PC-9 (cell line): Measurements from ENCODE around the gene SART3. TPM values are rescaled to one million over a fixed set of nuclear protein-coding genes. Genes with fewer than 3 reads are reported as not detected.

ENCODE experiments used
- BruUV-seq: library from RNA; stranded (reverse); fragments of 400-500 nt; replicated peaks from 2 replicates; lab custom pipeline; 2021; lab: Mats Ljungman, UMichigan
- CTCF ChIA-PET: fragments of 300-600 bp; sonication (Branson Sonifier 250); formaldehyde crosslinking; loops from one replicate; lab custom pipeline; 2022; ENCODE audit warnings: antibody characterized with exemption; lab: Charles Lee
- POLR2A ChIA-PET: fragments of 300-600 bp; sonication (Branson Sonifier 250); formaldehyde crosslinking; loops from one replicate; lab custom pipeline; 2022; ENCODE audit warnings: antibody characterized with exemption; ENCODE audit not compliant: unreplicated experiment; lab: Charles Lee
- DNase-seq, 2 experiments: peaks; one replicate each; pipeline versions ENCODE4 v3.0.0 to v3.0.0-alpha.2; 2015 to 2022; ENCODE audit warnings: mixed read lengths in 1 of 2
- H2AFZ ChIP-seq: fragments of 200-600 bp; sonication (generic); 2 replicates; pipeline ENCODE4 v1.8.1; 2017; ENCODE audit warnings: antibody characterized with exemption
- H3F3A ChIP-seq: fragments of 200-600 bp; sonication (generic); 2 replicates; pipeline ENCODE4 v1.8.1; 2017; ENCODE audit warnings: antibody characterized with exemption, mild to moderate bottlenecking, low read depth; ENCODE audit not compliant: insufficient read depth
- H3K27ac ChIP-seq: fragments of 200-600 bp; sonication (generic); 2 replicates; pipeline ENCODE4 v1.6.1; 2016; ENCODE audit warnings: mixed run types
- H3K27me3 ChIP-seq: fragments of 200-600 bp; sonication (generic); 2 replicates; pipeline ENCODE4 v1.6.1; 2016; ENCODE audit warnings: low read depth, mixed run types; ENCODE audit not compliant: insufficient read depth
- H3K36me3 ChIP-seq: fragments of 200-600 bp; sonication (generic); 2 replicates; pipeline ENCODE4 v1.6.1; 2016; ENCODE audit warnings: low read depth, mixed run types
- H3K4me1 ChIP-seq: fragments of 200-600 bp; sonication (generic); replicated peaks from 2 replicates; pipeline ENCODE4 v1.6.1; 2016; ENCODE audit warnings: mixed run types; ENCODE audit not compliant: insufficient read depth
- H3K4me2 ChIP-seq: fragments of 200-600 bp; sonication (generic); 2 replicates; pipeline ENCODE4 v1.6.1; 2017; ENCODE audit warnings: mixed run types
- H3K4me3 ChIP-seq: fragments of 200-600 bp; sonication (generic); 2 replicates; pipeline ENCODE4 v1.6.1; 2016; ENCODE audit warnings: mixed run types
- H3K79me2 ChIP-seq: fragments of 200-600 bp; sonication (generic); 2 replicates; pipeline ENCODE4 v1.6.1; 2017; ENCODE audit warnings: low read depth, mixed run types
- H3K9me2 ChIP-seq: fragments of 200-600 bp; sonication (generic); 2 replicates; pipeline ENCODE4 v1.8.1; 2017; ENCODE audit warnings: mild to moderate bottlenecking; ENCODE audit not compliant: insufficient read depth
- H3K9me3 ChIP-seq: fragments of 200-600 bp; sonication (generic); 2 replicates; pipeline ENCODE4 v1.8.1; 2016; ENCODE audit warnings: low read depth; ENCODE audit not compliant: insufficient read depth
- H4K20me1 ChIP-seq: fragments of 200-600 bp; sonication (generic); 2 replicates; pipeline ENCODE4 v1.8.1; 2017; ENCODE audit not compliant: insufficient read depth
- EZH2 ChIP-seq: fragments of 200-600 bp; sonication (generic); IDR thresholded peaks from 2 replicates; pipeline ENCODE4 v1.8.0; 2017; ENCODE audit warnings: antibody characterized with exemption, low read depth
- intact Hi-C: fragments of 100-400 bp; cut with micrococcal nuclease; formaldehyde crosslinking; loops from one replicate; pipeline ENCODE4 v1.10.0; 2022; ENCODE audit not compliant: unreplicated experiment
- total RNA-seq: library from RNA; stranded (reverse); gene quantifications from 2 replicates; pipeline ENCODE4 v1.2.3, GENCODE V29; 2021
- TF ChIP-seq, protein P1 (sequence below): fragments of 200-600 bp; sonication (generic); conservative IDR thresholded peaks from 2 replicates; pipeline ENCODE4 v1.6.1; 2017; ENCODE audit warnings: mixed run types, antibody characterized with exemption, mild to moderate bottlenecking, moderate library complexity

The SART3 gene
- total RNA-seq, 1 experiment from 2014 or later: 49.3 TPM

DNA sequence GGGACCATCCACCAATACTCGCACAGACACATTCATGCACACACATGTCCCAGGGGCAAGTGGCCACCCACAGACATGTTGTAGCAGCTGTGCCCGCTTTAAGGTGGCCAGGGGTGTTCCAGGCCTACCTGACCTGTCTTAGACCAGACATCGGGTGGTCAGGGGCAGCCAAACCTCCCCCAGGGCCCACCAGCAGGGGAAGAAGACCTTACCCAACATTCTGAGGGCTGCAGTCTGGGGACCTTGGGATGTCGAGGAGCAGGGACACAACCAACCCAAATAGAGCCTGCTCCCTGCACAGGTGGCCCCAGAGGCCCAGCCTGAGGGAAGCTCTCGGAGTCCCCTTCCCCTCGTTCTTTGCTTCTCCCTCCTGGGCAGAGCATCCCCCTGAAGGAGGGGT, 38.6 kb upstream of the SART3 start:
- no peaks in the 10 kb centered on the region for H3K36me3 ChIP-seq
- ChIA-PET POLR2A (no interaction called here), CTCF (no interaction called here)
- H3K4me3 ChIP-seq: no peak overlapping the region
- H2AFZ ChIP-seq: no peak overlapping the region
- no peaks in the 10 kb centered on the region for H4K20me1 ChIP-seq
- intact Hi-C loops: no loop called here
- H3K9me3 ChIP-seq: no peaks in the 10 kb centered on the region
- H3F3A ChIP-seq: no peaks in the 10 kb centered on the region
- no peaks in the 10 kb centered on the region for H3K79me2 ChIP-seq
- TF ChIP-seq, protein P1, sequence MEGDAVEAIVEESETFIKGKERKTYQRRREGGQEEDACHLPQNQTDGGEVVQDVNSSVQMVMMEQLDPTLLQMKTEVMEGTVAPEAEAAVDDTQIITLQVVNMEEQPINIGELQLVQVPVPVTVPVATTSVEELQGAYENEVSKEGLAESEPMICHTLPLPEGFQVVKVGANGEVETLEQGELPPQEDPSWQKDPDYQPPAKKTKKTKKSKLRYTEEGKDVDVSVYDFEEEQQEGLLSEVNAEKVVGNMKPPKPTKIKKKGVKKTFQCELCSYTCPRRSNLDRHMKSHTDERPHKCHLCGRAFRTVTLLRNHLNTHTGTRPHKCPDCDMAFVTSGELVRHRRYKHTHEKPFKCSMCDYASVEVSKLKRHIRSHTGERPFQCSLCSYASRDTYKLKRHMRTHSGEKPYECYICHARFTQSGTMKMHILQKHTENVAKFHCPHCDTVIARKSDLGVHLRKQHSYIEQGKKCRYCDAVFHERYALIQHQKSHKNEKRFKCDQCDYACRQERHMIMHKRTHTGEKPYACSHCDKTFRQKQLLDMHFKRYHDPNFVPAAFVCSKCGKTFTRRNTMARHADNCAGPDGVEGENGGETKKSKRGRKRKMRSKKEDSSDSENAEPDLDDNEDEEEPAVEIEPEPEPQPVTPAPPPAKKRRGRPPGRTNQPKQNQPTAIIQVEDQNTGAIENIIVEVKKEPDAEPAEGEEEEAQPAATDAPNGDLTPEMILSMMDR: no peak
- TF ChIP-seq EZH2: no peak
- no peak overlapping the region for H3K4me2 ChIP-seq
- no peak for DNase-seq
- H3K4me1 ChIP-seq: no peaks in the 10 kb centered on the region
- no peaks in the 10 kb centered on the region for H3K9me2 ChIP-seq
- BruUV-seq: no TSS peak
- H3K27me3 ChIP-seq: no peaks in the 10 kb centered on the region
- H3K27ac ChIP-seq: no peak overlapping the region

DNA sequence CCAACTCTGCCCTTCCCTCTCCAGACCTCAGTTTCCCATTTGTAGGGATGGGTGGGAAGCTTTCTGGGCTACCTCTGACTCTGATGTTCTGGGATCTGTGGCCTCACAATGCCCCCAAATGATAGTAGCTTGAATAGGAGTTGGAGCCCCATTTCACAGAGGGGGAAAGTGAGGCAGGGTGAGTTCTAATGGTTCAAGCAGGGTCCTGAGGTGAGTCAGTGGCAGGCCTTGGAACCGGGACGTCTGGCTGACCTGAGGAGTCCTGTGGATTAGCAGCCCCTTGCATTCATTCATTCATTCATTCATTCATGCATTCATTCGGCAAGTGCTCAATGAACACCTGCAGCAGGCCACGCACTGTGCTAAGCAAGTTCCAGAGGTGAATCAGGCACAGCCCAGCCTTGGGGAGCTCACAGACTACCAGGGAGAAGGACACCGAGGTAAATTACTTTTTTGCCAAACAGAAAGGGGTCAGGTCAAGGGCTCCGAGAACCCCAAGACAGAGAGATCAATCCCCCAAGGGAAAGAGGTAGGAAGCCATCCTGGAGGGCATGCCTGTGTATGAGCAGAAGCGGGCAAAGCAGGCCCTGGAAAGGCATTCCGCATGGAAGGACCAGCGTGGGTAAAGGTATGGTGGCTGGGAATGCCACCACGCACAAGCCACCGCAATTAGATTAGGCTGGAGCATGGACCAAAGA, 37.7 kb upstream of the SART3 start:
- POLR2A ChIA-PET: no interaction called here

GRCh38 chr12:108597559-108598471, 36.8 kb upstream of the SART3 start, which contains the start of gene TMEM119:
Gene TMEM119, minus strand, starts transcription at chr12:108598084. Its CDS starts 5,701 bp downstream, at chr12:108592383.
- TF ChIP-seq, protein P1: no peak
- no peak for TF ChIP-seq EZH2
- H3K79me2 ChIP-seq: no peaks in the 10 kb centered on the region
- H3F3A ChIP-seq: no peaks in the 10 kb centered on the region
- no peak within 1 kb of the TSS for H2AFZ ChIP-seq
- no peaks in the 10 kb centered on the region for H3K9me3 ChIP-seq
- no peaks in the 10 kb centered on the region for H3K36me3 ChIP-seq
- intact Hi-C loops: no loop called here
- no peaks in the 10 kb centered on the region for H3K27me3 ChIP-seq
- no peaks in the 10 kb centered on the region for H3K4me1 ChIP-seq
- CTCF ChIA-PET: no interaction called here
- POLR2A ChIA-PET: no interaction called here
- no peaks in the 10 kb centered on the region for H3K9me2 ChIP-seq
- no peak for DNase-seq
- H4K20me1 ChIP-seq: no peaks in the 10 kb centered on the region
- no peak within 1 kb of the TSS for H3K4me2 ChIP-seq
- BruUV-seq: no TSS peak
- H3K4me3 ChIP-seq: no peak within 1 kb of the TSS
- no peak within 1 kb of the TSS for H3K27ac ChIP-seq

More for the DNA sequence above, 37.7 kb upstream of the SART3 start:
- CTCF ChIA-PET: no interaction called here
- no peak for DNase-seq
- BruUV-seq: no TSS peak
- Histone ChIP-seq H3K4me3 (no peak overlapping the region), H4K20me1 (no peaks in the 10 kb centered on the region), H3K36me3 (no peaks in the 10 kb centered on the region), H2AFZ (no peak overlapping the region), H3K27me3 (no peaks in the 10 kb centered on the region), H3K27ac (no peak overlapping the region), H3K79me2 (no peaks in the 10 kb centered on the region), H3K9me3 (no peaks in the 10 kb centered on the region), H3K4me2 (no peak overlapping the region), H3K4me1 (no peaks in the 10 kb centered on the region), H3F3A (no peaks in the 10 kb centered on the region), H3K9me2 (no peaks in the 10 kb centered on the region)
- TF ChIP-seq, protein P1: no peak
- TF ChIP-seq EZH2: no peak
- intact Hi-C loops: no loop called here
